Transverse colon (tissue), 4 donors: ENCODE data around the gene CAPN7.

Experiments used
- EP300 ChIP-seq: sonication (generic); formaldehyde crosslinking; IDR thresholded peaks from one replicate; pipeline ENCODE4 v1.6.1; 2017; ENCODE audit warnings: antibody characterized with exemption, low read depth
- POLR2A ChIP-seq: fragments of 450-650 bp; IDR thresholded peaks from one replicate; pipeline ENCODE4 v1.6.1; 2016; ENCODE audit warnings: antibody characterized with exemption, mild to moderate bottlenecking, moderate library complexity
- POLR2AphosphoS5 ChIP-seq, 3 donors: sonication (generic); formaldehyde crosslinking; IDR thresholded peaks; one replicate each; pipeline ENCODE4 v1.6.1; 2016; ENCODE audit warnings: antibody characterized with exemption in 3 of 3
- TF ChIP-seq, protein P1 (sequence below), 5 experiments: fragments of 200-600 bp in 3 of 5; fragments of 450-650 bp in 2 of 5; sonication (generic) in 3 of 5; IDR thresholded peaks; 1 replicate in 2 of 5; 2 replicates in 3 of 5; pipeline ENCODE4 v1.5.1; 2016 to 2017; ENCODE audit warnings: antibody characterized with exemption in 5 of 5, inconsistent platforms in 3 of 5, mild to moderate bottlenecking in 2 of 5, moderate library complexity in 1 of 5

DNA sequence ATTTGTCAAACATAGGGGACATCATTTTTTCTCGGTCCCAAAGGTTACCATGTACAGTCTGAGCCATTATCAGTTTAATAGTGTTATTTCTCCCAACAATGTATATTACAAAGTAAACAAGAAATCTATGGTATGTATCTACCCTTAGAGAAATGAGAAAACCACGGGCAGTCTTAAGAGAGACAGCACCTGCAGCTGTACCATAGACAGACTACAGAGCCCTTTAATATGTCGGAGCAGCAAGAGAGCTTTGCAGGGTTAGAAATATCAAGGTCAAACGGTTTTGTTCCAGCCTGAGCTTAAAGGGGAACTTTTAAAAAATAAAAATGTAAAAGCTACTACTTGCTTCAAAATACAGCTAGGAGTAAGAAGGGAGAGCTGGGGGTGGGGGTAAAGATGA lies 73.2 kb downstream of the CAPN7 start:
- TF ChIP-seq POLR2A (no peak), POLR2AphosphoS5 (IDR thresholded peaks at IDR 0.05) (no peak), EP300 (no peak)
- TF ChIP-seq, protein P1, sequence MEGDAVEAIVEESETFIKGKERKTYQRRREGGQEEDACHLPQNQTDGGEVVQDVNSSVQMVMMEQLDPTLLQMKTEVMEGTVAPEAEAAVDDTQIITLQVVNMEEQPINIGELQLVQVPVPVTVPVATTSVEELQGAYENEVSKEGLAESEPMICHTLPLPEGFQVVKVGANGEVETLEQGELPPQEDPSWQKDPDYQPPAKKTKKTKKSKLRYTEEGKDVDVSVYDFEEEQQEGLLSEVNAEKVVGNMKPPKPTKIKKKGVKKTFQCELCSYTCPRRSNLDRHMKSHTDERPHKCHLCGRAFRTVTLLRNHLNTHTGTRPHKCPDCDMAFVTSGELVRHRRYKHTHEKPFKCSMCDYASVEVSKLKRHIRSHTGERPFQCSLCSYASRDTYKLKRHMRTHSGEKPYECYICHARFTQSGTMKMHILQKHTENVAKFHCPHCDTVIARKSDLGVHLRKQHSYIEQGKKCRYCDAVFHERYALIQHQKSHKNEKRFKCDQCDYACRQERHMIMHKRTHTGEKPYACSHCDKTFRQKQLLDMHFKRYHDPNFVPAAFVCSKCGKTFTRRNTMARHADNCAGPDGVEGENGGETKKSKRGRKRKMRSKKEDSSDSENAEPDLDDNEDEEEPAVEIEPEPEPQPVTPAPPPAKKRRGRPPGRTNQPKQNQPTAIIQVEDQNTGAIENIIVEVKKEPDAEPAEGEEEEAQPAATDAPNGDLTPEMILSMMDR (IDR thresholded peaks at IDR 0.05) = no peak
